SH-SY5Y (cell line): Measurements from ENCODE around the gene CHI3L1.
A peak's percentile ranks its signal among the peaks of the same experiment; 100 is the strongest.

Experiments
- GATA2 ChIP-seq: IDR thresholded peaks from 2 replicates; pipeline ENCODE4 v1.6.1; 2011; ENCODE audit warnings: mild to moderate bottlenecking, low read depth, low read length
- GATA3 ChIP-seq: IDR thresholded peaks from 2 replicates; pipeline ENCODE4 v1.6.1; 2011; ENCODE audit warnings: low read depth, mild to moderate bottlenecking, low read length, moderate library complexity

GRCh38 chr1:203153051-203153988 is 33.2 kb downstream of the CHI3L1 start:
- no peak for TF ChIP-seq GATA3
- peak; percentile 41; the same call in 1 of the 2 replicates for TF ChIP-seq GATA2
